GM20000 (cell line): ENCODE data around the gene CFAP68.
"Not testable (repeated sequence)": the region's sequence is repeated elsewhere in the genome, so short reads cannot be mapped to it uniquely, and the experiment has no call there.

Experiments used
- DNase-seq: peaks from one replicate; pipeline ENCODE4 v3.0.0; 2012; ENCODE audit warnings: low spot score
- CTCF ChIP-seq: IDR thresholded peaks from 2 replicates; pipeline ENCODE4 v1.5.1; 2012; ENCODE audit warnings: mild to moderate bottlenecking, control low read depth; ENCODE audit errors: extremely low read depth, missing control alignments

CFAP68 gene

GRCh38 chr11:111870113-111870512 lies 9.2 kb upstream of the CFAP68 start:
- TF ChIP-seq CTCF: no peak
- DNase-seq: no peak

- TF ChIP-seq CTCF: no peak
- peak; percentile 42 for DNase-seq
Measured at GRCh38 chr11:111870522-111870885, 8.8 kb upstream of the CFAP68 start.

GRCh38 chr11:111870886-111871692 lies 8.3 kb upstream of the CFAP68 start, which contains the start of gene ALG9:
ALG9 (minus strand) TSS chr11:111871581; CDS start chr11:111871482, 99 bp downstream.
- no peak for TF ChIP-seq CTCF
- DNase-seq: peak; percentile 90

- TF ChIP-seq CTCF: no peak
- peak; percentile 20 for DNase-seq
Measured at GRCh38 chr11:111871693-111872161, 7.6 kb upstream of the CFAP68 start.

GRCh38 chr11:111878385-111878848 lies 924 bp upstream of the CFAP68 start:
- no peak for DNase-seq
- no peak for TF ChIP-seq CTCF

- DNase-seq: no peak
- no peak for TF ChIP-seq CTCF
Measured at GRCh38 chr11:111879637-111879960, 258 bp downstream of the CFAP68 start.

- DNase-seq: no peak
- TF ChIP-seq CTCF: no peak
Measured at GRCh38 chr11:111882202-111882601, 2.9 kb downstream of the CFAP68 start.

GRCh38 chr11:111885053-111885452 lies 5.7 kb downstream of the CFAP68 start:
- DNase-seq: not testable (repeated sequence)
